Activated CD8-positive, alpha-beta memory T cell treated with anti-CD3 and anti-CD28 coated beads for 24 hours (primary cell): Measurements from ENCODE around the gene PYGB.

Experiments
- DNase-seq: peaks from one replicate; pipeline ENCODE4 v3.0.0-alpha.2; 2020

PYGB gene

DNA sequence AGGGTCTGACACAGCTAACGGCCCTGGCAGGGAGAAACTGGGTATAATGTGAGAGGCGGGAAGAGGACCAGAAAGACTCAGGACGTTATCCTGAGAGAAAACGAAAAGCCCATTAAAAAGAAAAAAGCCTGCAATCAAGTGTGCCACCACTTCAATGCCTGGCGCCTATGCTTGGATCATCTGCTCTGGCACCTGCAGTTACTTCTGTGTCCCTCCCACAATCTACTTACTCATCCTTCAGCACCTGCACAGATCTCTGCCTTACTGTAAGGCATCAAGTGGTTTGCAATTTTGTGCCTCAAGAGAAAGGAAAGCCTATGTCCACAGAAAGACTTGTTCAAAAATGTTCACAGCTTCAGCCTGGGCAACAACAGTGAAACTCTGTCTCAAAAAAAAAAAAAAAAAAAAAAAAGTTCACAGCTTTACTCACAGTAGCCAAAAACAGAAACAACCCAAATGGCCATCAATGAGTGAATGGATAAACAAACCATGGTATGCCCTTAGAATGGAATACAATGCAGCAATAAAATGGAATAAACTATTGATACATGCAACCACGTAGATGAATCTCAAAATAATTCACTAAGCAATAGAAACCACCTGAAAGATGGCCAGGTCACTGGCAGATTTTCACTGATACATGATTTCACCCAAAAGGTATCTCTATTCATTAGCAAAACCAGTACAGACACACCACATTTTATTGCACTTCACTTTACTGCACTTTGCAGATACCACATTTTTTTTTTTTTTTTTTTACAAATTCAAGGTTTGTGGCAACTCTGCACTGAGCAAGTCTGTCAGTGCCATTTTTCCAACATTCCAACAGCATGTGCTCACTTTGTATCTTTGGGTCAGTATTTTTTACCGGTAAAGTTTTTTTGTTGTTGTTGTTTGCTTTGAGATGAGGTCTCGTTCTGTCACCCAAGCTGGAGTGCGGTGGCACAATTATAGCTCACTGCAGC, 94.1 kb downstream of the PYGB start:
- no peak for DNase-seq

DNA sequence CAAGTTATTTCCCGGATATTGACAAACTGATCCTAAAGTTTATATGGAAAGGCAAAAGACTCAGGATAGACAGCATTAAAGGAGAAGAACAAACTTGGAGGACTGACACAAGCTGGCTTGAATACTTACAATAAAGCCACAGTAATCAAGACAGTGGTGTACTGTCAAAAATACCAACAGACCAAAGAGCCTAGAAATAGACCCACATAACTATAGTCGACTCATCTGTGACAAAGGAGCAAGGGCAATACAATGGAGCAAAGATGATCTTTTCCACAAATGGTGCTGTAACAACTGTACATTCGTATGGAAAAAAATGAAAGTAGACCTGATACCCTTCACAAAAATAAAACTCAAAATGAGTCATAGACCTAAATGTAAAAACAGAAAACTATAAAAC, 96.7 kb downstream of the PYGB start:
- DNase-seq: no peak

- DNase-seq: no peak
These were observed 97.8 kb downstream of the PYGB start for GRCh38 chr20:25345721-25346120.

- DNase-seq: no peak
These were observed 98.5 kb downstream of the PYGB start for GRCh38 chr20:25346349-25346748.
